Tibial nerve (tissue), 4 donors: ENCODE measurements around the gene MPZL3.

Experiments used
- EP300 ChIP-seq, 2 donors: sonication (generic); formaldehyde crosslinking; IDR thresholded peaks; one replicate each; pipeline ENCODE4 v1.6.1; 2017; ENCODE audit warnings: antibody characterized with exemption in 2 of 2, mild to moderate bottlenecking in 1 of 2
- POLR2A ChIP-seq, 2 donors: fragments of 450-650 bp; IDR thresholded peaks; one replicate each; pipeline ENCODE4 v1.6.1; 2017; ENCODE audit warnings: antibody characterized with exemption in 2 of 2, mild to moderate bottlenecking in 2 of 2, moderate library complexity in 2 of 2
- TF ChIP-seq, protein P1 (sequence below), 5 experiments: fragments of 200-600 bp in 3 of 5; fragments of 450-650 bp in 2 of 5; sonication (generic) in 3 of 5; IDR thresholded peaks; one replicate each; pipeline ENCODE4 v1.5.1; 2016 to 2019; ENCODE audit warnings: antibody characterized with exemption in 5 of 5, mild to moderate bottlenecking in 3 of 5, moderate library complexity in 2 of 5

DNA sequence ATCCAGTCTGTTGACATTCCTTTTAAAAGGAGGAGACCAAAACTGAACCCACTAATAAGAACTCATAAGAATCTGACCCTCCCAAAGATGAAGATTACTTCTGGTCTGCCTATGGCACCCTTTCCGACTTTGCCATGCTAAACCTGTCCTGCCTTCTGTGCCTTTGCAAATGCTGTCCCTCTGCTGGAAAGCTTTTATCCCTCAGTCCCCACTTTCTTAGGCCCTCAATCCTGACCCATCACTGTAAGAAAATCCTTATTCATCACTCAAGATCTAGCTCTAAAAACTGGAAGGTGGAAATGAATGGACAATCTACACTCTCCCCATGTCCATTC is 10.4 kb downstream of the MPZL3 start:
- TF ChIP-seq POLR2A (IDR thresholded peaks at IDR 0.05) (no peak), EP300 (IDR thresholded peaks at IDR 0.05) (no peak)
- TF ChIP-seq, protein P1, sequence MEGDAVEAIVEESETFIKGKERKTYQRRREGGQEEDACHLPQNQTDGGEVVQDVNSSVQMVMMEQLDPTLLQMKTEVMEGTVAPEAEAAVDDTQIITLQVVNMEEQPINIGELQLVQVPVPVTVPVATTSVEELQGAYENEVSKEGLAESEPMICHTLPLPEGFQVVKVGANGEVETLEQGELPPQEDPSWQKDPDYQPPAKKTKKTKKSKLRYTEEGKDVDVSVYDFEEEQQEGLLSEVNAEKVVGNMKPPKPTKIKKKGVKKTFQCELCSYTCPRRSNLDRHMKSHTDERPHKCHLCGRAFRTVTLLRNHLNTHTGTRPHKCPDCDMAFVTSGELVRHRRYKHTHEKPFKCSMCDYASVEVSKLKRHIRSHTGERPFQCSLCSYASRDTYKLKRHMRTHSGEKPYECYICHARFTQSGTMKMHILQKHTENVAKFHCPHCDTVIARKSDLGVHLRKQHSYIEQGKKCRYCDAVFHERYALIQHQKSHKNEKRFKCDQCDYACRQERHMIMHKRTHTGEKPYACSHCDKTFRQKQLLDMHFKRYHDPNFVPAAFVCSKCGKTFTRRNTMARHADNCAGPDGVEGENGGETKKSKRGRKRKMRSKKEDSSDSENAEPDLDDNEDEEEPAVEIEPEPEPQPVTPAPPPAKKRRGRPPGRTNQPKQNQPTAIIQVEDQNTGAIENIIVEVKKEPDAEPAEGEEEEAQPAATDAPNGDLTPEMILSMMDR (IDR thresholded peaks at IDR 0.05) = no peak
